NB4 (cell line): ENCODE measurements around the gene CDH18.

Source experiments
- CTCF ChIP-seq: IDR thresholded peaks from one replicate; pipeline ENCODE4 v1.5.1; 2012; ENCODE audit warnings: low read depth, low read length
- MAX ChIP-seq: IDR thresholded peaks from 2 replicates; pipeline ENCODE4 v1.6.1; 2011; ENCODE audit warnings: low read depth, low read length
- MYC ChIP-seq: IDR thresholded peaks from 2 replicates; pipeline ENCODE4 v1.6.1; 2011; ENCODE audit warnings: low read depth, low read length
- POLR2A ChIP-seq: IDR thresholded peaks from 2 replicates; pipeline ENCODE4 v1.6.1; 2011; ENCODE audit warnings: mild to moderate bottlenecking; ENCODE audit not compliant: insufficient read length; ENCODE audit errors: extremely low read depth

GRCh38 chr5:19608444-19609002 lies 379.5 kb downstream of the CDH18 start:
- TF ChIP-seq CTCF (no peak), MYC (no peak), POLR2A (no peak), MAX (no peak)
